Panc1 (cell line): Measurements from ENCODE around the gene SPRY2. TPM values are rescaled to one million over a fixed set of nuclear protein-coding genes. Genes with fewer than 3 reads are reported as not detected.

Experiments
- ATAC-seq: fragments of 200-7000 bp; cut with Tn5 transposase; 2 replicates; pipeline ENCODE4 v1.9.1; 2020; ENCODE audit warnings: mild to moderate bottlenecking, moderate library complexity
- BruUV-seq: library from RNA; stranded (reverse); fragments of 400-500 nt; replicated peaks from 2 replicates; lab custom pipeline; 2021; lab: Mats Ljungman, UMichigan
- CTCF ChIA-PET: fragments of 300-600 bp; sonication (Branson Sonifier 250); formaldehyde crosslinking; loops from one replicate; lab custom pipeline; 2022; ENCODE audit warnings: antibody characterized with exemption; lab: Charles Lee
- POLR2A ChIA-PET: fragments of 300-600 bp; sonication (Branson Sonifier 250); formaldehyde crosslinking; loops from one replicate; lab custom pipeline; 2022; ENCODE audit warnings: antibody characterized with exemption; lab: Charles Lee
- DNase-seq: peaks from one replicate; pipeline ENCODE4 v3.0.0-alpha.2; 2010; ENCODE audit warnings: low read depth, low spot score
- H3K27ac ChIP-seq: 2 replicates; pipeline ENCODE4 v1.5.1; 2011; ENCODE audit warnings: mild to moderate bottlenecking, low read length, inconsistent platforms
- H3K27me3 ChIP-seq: fragments of 200-500 bp; sonication (Bioruptor generic); 2 replicates; pipeline ENCODE4 v1.6.0; 2014; ENCODE audit warnings: low read length, inconsistent platforms; ENCODE audit not compliant: control insufficient read depth, insufficient read depth
- H3K36me3 ChIP-seq: fragments of 200-500 bp; sonication (Bioruptor generic); 2 replicates; pipeline ENCODE4 v1.5.1; 2014; ENCODE audit warnings: inconsistent platforms, mild to moderate bottlenecking, low read length, moderate library complexity; ENCODE audit not compliant: control insufficient read depth, insufficient read depth
- H3K4me1 ChIP-seq: 2 replicates; pipeline ENCODE4 v1.5.1; 2011; ENCODE audit warnings: inconsistent platforms, mild to moderate bottlenecking, low read length, moderate library complexity; ENCODE audit not compliant: control insufficient read depth, insufficient read depth
- H3K4me3 ChIP-seq, 2 experiments: 2 replicates each; pipeline ENCODE4 v1.5.1; 2011 to 2012; ENCODE audit warnings: low read depth in 2 of 2, low read length in 2 of 2, mild to moderate bottlenecking in 2 of 2, inconsistent platforms in 1 of 2, moderate library complexity in 1 of 2
- H3K9me3 ChIP-seq: fragments of 200-500 bp; sonication (Bioruptor generic); 2 replicates; pipeline ENCODE4 v1.5.1; 2014; ENCODE audit warnings: low read depth, mild to moderate bottlenecking, inconsistent platforms, low read length, moderate library complexity; ENCODE audit not compliant: control insufficient read depth, insufficient read depth
- CTCF ChIP-seq: fragments of 450-650 bp; IDR thresholded peaks from 2 replicates; pipeline ENCODE4 v1.5.1; 2017; ENCODE audit warnings: mild to moderate bottlenecking
- POLR2AphosphoS5 ChIP-seq: IDR thresholded peaks from 2 replicates; pipeline ENCODE4 v1.6.1; 2012; ENCODE audit warnings: mild to moderate bottlenecking, low read depth, low read length, moderate library complexity
- REST ChIP-seq, 2 experiments: IDR thresholded peaks; 2 replicates each; pipeline ENCODE4 v1.6.1; 2011 to 2012; ENCODE audit warnings: low read depth in 2 of 2, control low read depth in 1 of 2, low read length in 1 of 2, mild to moderate bottlenecking in 1 of 2, moderate library complexity in 1 of 2; ENCODE audit not compliant: insufficient read depth in 1 of 2
- SIN3A ChIP-seq: IDR thresholded peaks from 2 replicates; pipeline ENCODE4 v1.6.1; 2012; ENCODE audit warnings: low read depth, mild to moderate bottlenecking, low read length, moderate library complexity, borderline replicate concordance; ENCODE audit not compliant: insufficient read depth
- TCF7L2 ChIP-seq: IDR thresholded peaks from 2 replicates; pipeline ENCODE4 v1.6.1; 2011; ENCODE audit warnings: mild to moderate bottlenecking, low read depth, low read length, inconsistent platforms
- in situ Hi-C: cut with HindIII; loops from 2 replicates; pipeline ENCODE4 v1.10.0; 2016; ENCODE audit warnings: low sequenced_read_pairs, low pct_unique_long_range_greater_than_20kb
- intact Hi-C: fragments of 100-400 bp; cut with micrococcal nuclease; formaldehyde crosslinking; loops from one replicate; pipeline ENCODE4 v1.10.0; 2022; ENCODE audit not compliant: unreplicated experiment
- total RNA-seq: library from RNA; stranded (reverse); gene quantifications from one replicate; pipeline ENCODE4 v1.2.1, GENCODE V29; 2021; ENCODE audit not compliant: unreplicated experiment

SPRY2 gene
- total RNA-seq, 1 experiment from 2014 or later: 18.2 TPM

- DNase-seq (no peak), ATAC-seq (peak; percentile 4; the same call in 1 of the 2 replicates)
- no peak for TF ChIP-seq REST (IDR thresholded peaks at IDR 0.05; ENCODE audit: insufficient read depth in 1 of 2, low read depth in 2 of 2, low read length in 1 of 2)
- TF ChIP-seq TCF7L2: no peak
- TF ChIP-seq CTCF: peak; percentile 37; the same call in 1 of the 2 replicates
- TF ChIP-seq POLR2AphosphoS5: no peak
- no peak for TF ChIP-seq SIN3A
- peaks cover 15% of the 10 kb centered on the region for H3K4me1 ChIP-seq
- in situ Hi-C loops (no loop called here), intact Hi-C loops (loop anchor here (10.0 kb wide), 2 partner anchors 204 to 294 kb away; no protein-coding TSS in a partner anchor)
- H3K27me3 ChIP-seq: no peaks in the 10 kb centered on the region
- peak overlapping the region; percentile 90 for H3K4me3 ChIP-seq
- H3K36me3 ChIP-seq: peaks cover 6% of the 10 kb centered on the region
- CTCF ChIA-PET: no interaction called here
- no TSS peak for BruUV-seq
- POLR2A ChIA-PET: no interaction called here
- peak overlapping the region; percentile 96 for H3K27ac ChIP-seq
- H3K9me3 ChIP-seq: no peaks in the 10 kb centered on the region
Observed at GRCh38 chr13:80338781-80339562, 2.0 kb downstream of the SPRY2 start.

- POLR2A ChIA-PET: no interaction called here
- H3K9me3 ChIP-seq: no peaks in the 10 kb centered on the region
- ATAC-seq (peak; percentile 8), DNase-seq (no peak)
- peak overlapping the region; percentile 96 for H3K27ac ChIP-seq
- in situ Hi-C loops: no loop called here
- peaks cover 11% of the 10 kb centered on the region; the same call in 1 of the 2 replicates for H3K4me1 ChIP-seq
- TF ChIP-seq POLR2AphosphoS5 (no peak), CTCF (no peak), TCF7L2 (no peak)
- intact Hi-C loops: loop anchor here (10.0 kb wide), 2 partner anchors 203 to 293 kb away; no protein-coding TSS in a partner anchor
- H3K4me3 ChIP-seq: peak overlapping the region; percentile 90
- no TSS peak for BruUV-seq
- CTCF ChIA-PET: no interaction called here
- no peaks in the 10 kb centered on the region for H3K27me3 ChIP-seq
- peaks cover 8% of the 10 kb centered on the region for H3K36me3 ChIP-seq
Observed at GRCh38 chr13:80337288-80338081, 3.4 kb downstream of the SPRY2 start.
